Suprapubic skin (tissue), 4 donors: ENCODE measurements around the gene TSPO2.

Experiments used
- EP300 ChIP-seq: sonication (generic); formaldehyde crosslinking; IDR thresholded peaks from one replicate; pipeline ENCODE4 v1.6.1; 2017; ENCODE audit warnings: antibody characterized with exemption
- POLR2A ChIP-seq, 2 donors: fragments of 450-650 bp; IDR thresholded peaks; one replicate each; pipeline ENCODE4 v1.6.1; 2017; ENCODE audit warnings: antibody characterized with exemption in 2 of 2, mild to moderate bottlenecking in 2 of 2, moderate library complexity in 2 of 2
- POLR2AphosphoS5 ChIP-seq, 3 donors: sonication (generic); formaldehyde crosslinking; IDR thresholded peaks; one replicate each; pipeline ENCODE4 v1.6.1; 2017; ENCODE audit warnings: antibody characterized with exemption in 3 of 3
- TF ChIP-seq, protein P1 (sequence below), 2 donors: fragments of 200-600 bp in 1 of 2; fragments of 450-650 bp in 1 of 2; sonication (generic) in 1 of 2; IDR thresholded peaks; one replicate each; pipeline ENCODE4 v1.5.1; 2016 to 2019; ENCODE audit warnings: antibody characterized with exemption in 2 of 2, mild to moderate bottlenecking in 1 of 2, moderate library complexity in 1 of 2

DNA sequence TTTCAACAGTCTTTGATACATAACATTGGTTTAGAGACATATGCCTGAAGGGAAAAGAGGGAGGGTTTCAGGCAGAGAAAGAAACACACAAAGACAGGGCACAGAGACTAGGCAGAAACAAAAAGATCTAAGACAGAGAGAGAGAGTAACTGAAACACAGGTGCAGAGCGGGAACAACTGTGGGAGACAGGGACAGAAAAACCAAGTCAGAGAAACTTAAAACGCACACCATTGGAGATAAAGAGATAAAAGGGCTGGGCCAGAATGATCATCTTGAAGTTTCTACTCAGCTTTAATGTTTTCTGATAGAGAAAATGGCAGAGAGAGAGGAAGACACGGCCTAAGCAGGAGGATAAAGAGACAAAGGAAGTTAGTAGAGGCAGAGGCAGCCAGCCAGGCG is 15.0 kb upstream of the TSPO2 start:
- TF ChIP-seq EP300 = no peak
- TF ChIP-seq, protein P1, sequence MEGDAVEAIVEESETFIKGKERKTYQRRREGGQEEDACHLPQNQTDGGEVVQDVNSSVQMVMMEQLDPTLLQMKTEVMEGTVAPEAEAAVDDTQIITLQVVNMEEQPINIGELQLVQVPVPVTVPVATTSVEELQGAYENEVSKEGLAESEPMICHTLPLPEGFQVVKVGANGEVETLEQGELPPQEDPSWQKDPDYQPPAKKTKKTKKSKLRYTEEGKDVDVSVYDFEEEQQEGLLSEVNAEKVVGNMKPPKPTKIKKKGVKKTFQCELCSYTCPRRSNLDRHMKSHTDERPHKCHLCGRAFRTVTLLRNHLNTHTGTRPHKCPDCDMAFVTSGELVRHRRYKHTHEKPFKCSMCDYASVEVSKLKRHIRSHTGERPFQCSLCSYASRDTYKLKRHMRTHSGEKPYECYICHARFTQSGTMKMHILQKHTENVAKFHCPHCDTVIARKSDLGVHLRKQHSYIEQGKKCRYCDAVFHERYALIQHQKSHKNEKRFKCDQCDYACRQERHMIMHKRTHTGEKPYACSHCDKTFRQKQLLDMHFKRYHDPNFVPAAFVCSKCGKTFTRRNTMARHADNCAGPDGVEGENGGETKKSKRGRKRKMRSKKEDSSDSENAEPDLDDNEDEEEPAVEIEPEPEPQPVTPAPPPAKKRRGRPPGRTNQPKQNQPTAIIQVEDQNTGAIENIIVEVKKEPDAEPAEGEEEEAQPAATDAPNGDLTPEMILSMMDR (IDR thresholded peaks at IDR 0.05) = no peak
- no peak for TF ChIP-seq POLR2A (IDR thresholded peaks at IDR 0.05)
- no peak for TF ChIP-seq POLR2AphosphoS5 (IDR thresholded peaks at IDR 0.05)
